Chondrocyte (in vitro differentiated cells): Measurements from ENCODE around the gene PDZD8. TPM values are rescaled to one million over a fixed set of nuclear protein-coding genes. Genes with fewer than 3 reads are reported as not detected.

Source experiments
- DNase-seq: peaks from one replicate; pipeline ENCODE4 v3.0.0; 2021; ENCODE audit warnings: mixed read lengths, low spot score
- H3K27ac Mint-ChIP-seq: one replicate; pipeline ENCODE4 v1.8.0; 2021; ENCODE audit warnings: mild to moderate bottlenecking, moderate library complexity, mixed read lengths; ENCODE audit not compliant: unreplicated experiment
- H3K27me3 Mint-ChIP-seq: 2 replicates; pipeline ENCODE4 v1.8.0; 2021; ENCODE audit warnings: low read depth, mixed read lengths
- H3K36me3 Mint-ChIP-seq: 2 replicates; pipeline ENCODE4 v1.8.0; 2021; ENCODE audit warnings: low read depth, mixed read lengths
- H3K4me1 Mint-ChIP-seq: 2 replicates; pipeline ENCODE4 v1.8.0; 2021; ENCODE audit warnings: low read depth, mild to moderate bottlenecking, mixed read lengths
- H3K4me3 Mint-ChIP-seq: one replicate; pipeline ENCODE4 v1.8.0; 2021; ENCODE audit warnings: mild to moderate bottlenecking, moderate library complexity, mixed read lengths; ENCODE audit not compliant: unreplicated experiment
- H3K9me3 Mint-ChIP-seq: 2 replicates; pipeline ENCODE4 v1.8.0; 2021; ENCODE audit warnings: low read depth, mixed read lengths
- total RNA-seq: library from RNA; stranded (reverse); gene quantifications from 3 replicates; pipeline ENCODE4 v1.2.1, GENCODE V29; 2021
- TF ChIP-seq, protein P1 (sequence below): fragments of 200-600 bp; sonication (generic); IDR thresholded peaks from 2 replicates; pipeline ENCODE4 v1.5.0; 2021; ENCODE audit warnings: antibody characterized with exemption, mild to moderate bottlenecking, moderate library complexity

Gene PDZD8
- total RNA-seq, 1 donor from 2014 or later, result 36.3 TPM

DNA sequence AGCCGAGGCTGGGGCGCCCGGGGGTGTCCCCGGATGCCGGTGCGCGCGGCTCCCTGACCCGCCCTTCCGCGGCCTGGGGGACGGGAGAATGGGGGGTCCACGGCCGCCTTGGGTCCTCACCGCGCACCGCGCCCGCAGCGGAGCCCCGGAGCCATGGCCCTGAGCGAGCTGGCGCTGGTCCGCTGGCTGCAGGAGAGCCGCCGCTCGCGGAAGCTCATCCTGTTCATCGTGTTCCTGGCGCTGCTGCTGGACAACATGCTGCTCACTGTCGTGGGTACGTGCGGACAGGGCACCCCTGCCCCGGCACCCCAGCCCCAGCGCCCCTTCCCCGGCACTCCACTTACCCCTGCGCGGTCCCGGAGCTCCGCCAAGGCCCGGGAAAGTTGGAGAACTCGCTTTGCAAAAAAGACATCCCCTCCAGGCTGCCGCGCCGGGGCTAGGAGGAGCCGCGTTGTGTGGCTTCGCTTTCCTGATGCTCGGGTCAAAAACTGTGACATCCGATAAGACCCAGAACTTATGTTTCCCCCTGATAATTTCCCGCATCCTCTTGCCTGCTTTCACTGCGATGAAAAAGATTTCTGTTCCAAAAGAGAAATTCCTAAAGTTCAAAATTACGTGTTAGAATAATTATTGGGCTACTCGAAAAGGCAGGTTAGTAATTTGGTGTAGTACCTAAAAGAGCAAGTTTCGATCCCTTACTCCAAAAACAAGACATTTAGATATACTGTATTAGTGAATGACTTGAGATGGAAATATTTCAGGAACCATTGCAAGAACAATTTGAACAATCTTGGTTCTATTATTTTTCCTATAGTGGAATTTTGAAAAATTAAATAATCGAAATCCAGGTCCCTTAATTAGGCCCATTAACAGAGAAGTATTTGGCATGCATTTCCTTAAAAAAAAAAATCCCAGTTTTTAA, 133.4 kb downstream of the PDZD8 start:
- TF ChIP-seq, protein P1, sequence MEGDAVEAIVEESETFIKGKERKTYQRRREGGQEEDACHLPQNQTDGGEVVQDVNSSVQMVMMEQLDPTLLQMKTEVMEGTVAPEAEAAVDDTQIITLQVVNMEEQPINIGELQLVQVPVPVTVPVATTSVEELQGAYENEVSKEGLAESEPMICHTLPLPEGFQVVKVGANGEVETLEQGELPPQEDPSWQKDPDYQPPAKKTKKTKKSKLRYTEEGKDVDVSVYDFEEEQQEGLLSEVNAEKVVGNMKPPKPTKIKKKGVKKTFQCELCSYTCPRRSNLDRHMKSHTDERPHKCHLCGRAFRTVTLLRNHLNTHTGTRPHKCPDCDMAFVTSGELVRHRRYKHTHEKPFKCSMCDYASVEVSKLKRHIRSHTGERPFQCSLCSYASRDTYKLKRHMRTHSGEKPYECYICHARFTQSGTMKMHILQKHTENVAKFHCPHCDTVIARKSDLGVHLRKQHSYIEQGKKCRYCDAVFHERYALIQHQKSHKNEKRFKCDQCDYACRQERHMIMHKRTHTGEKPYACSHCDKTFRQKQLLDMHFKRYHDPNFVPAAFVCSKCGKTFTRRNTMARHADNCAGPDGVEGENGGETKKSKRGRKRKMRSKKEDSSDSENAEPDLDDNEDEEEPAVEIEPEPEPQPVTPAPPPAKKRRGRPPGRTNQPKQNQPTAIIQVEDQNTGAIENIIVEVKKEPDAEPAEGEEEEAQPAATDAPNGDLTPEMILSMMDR, result no peak
- Mint-ChIP-seq H3K27me3 (peaks cover 67% of the 10 kb centered on the region), H3K27ac (no peak overlapping the region), H3K9me3 (no peaks in the 10 kb centered on the region), H3K4me1 (peaks cover 4% of the 10 kb centered on the region), H3K36me3 (peaks cover 2% of the 10 kb centered on the region), H3K4me3 (peak overlapping the region; percentile 46)
- DNase-seq, result no peak

DNA sequence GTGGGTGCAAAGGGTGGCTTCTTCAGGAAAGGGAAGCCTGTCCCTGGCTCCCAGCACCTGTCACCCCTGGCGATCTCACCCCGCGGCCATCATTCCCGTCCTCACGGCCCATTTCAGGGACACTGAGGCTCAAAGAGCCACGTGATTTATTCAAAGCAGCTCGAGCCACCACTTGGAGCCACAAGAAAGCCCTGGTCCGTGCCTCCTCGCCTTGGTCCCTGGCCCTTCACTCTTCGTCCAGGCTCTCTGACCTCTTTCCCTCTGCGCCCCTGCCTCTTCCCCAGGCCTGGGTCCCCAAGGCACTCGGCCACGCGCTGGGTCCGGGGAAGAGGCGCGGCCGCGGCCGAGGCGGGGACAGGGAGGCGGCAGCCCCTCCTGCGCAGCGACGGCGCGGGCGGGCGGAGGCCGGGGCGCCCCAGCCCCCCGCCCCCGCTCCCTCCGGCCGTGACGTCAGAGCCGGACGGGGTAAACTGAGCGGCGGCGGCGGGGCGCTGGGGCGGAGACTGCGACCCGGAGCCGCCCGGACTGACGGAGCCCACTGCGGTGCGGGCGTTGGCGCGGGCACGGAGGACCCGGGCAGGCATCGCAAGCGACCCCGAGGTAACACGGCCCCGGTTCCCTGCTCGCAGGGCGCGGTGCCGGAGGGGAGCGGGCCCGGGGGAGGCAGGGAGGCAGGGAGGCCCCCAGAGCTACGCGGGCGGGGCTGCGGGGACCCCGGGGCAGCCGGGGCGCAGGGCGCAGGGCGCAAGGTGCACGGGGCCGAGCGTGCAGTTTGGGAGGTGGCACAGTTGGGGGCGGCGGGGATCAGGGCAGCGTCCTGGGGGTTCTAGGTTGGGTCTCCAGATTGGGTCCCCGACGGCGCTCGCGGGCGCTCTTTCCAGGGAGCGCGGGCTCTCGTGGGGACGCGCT, 134.4 kb downstream of the PDZD8 start, which contains the start of gene SLC18A2:
Gene SLC18A2 (plus strand): TSS at position 494 of the 909 bp plus-strand sequence. CDS start 580 bp downstream, outside the sequence.
- Mint-ChIP-seq H3K9me3 (no peaks in the 10 kb centered on the region), H3K27me3 (peaks cover 72% of the 10 kb centered on the region), H3K4me3 (peak within 1 kb of the TSS; percentile 46), H3K36me3 (peaks cover 2% of the 10 kb centered on the region), H3K4me1 (peaks cover 4% of the 10 kb centered on the region), H3K27ac (no peak within 1 kb of the TSS)
- no peak for DNase-seq
- TF ChIP-seq, protein P1, result no peak

DNA sequence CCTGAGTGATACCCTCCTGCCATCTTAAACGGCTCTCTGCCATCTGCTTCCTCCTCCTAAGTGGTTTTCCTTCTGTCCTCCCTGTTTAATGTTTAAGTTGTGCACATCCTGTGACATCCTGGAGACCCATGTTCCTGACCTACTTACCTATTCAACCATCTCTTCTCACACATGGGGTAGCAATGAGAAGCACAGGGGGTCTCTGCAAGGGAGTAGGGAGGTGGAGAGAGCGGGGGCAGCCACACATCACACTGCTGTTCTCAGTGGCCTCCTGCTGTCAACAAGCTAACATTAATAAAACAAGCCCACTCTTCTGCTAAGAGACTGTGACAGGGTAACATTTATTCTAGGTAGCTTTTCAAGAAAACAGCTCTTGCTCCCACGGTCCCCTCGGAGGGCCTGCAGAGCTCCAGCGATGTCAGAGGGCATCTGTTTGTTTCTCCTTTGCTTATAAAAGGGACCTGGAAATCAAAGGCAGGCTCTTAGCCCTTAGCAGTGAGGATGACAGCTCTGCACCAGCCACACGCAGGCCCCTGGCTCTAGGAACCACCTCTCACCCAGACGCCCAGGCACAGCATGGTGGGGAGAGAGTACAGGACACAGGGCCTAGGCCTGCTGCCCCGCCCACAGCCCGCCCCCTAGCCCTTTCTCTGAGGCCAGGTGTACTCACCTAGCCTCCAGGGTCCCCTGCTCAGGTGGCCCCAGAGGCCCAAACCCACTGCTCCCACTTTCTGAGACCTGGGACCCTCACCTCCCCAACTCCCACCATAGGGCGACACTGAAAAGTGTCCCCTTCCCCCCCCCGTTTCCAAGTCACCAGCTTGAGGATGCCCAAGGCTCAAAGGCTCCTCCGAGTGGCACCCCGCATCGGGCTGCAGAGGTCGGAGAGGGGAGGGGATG, 135.3 kb downstream of the PDZD8 start:
- no peak overlapping the region for H3K27ac Mint-ChIP-seq
- TF ChIP-seq, protein P1, result no peak
- H3K4me3 Mint-ChIP-seq, result no peak overlapping the region
- H3K27me3 Mint-ChIP-seq, result peaks cover 72% of the 10 kb centered on the region
- H3K4me1 Mint-ChIP-seq, result peaks cover 4% of the 10 kb centered on the region
- no peaks in the 10 kb centered on the region for H3K9me3 Mint-ChIP-seq
- DNase-seq, result no peak
- H3K36me3 Mint-ChIP-seq, result peaks cover 2% of the 10 kb centered on the region

DNA sequence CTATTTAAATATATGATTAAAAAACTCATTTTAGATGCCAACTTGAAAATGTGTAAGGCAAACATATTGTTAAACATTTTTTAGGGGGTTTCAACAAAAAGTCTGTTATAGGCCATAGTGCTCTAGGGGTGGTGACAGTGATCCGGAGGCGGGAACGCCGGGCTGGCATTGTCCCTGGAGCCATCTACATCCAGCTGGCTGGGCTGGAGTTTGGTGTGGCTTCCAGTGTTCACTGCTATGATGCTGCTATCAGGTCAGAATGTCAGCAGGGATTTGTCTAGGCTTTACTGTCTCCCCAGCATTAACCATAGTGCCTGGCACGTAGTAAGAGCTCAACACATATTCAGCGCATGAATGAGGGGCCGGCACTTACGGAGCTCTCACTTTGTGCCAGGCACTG, 136.2 kb downstream of the PDZD8 start:
- peak; percentile 51 for DNase-seq
- H3K4me1 Mint-ChIP-seq, result peaks cover 4% of the 10 kb centered on the region
- TF ChIP-seq, protein P1, result no peak
- H3K36me3 Mint-ChIP-seq, result peaks cover 2% of the 10 kb centered on the region
- no peaks in the 10 kb centered on the region for H3K9me3 Mint-ChIP-seq
- peaks cover 71% of the 10 kb centered on the region for H3K27me3 Mint-ChIP-seq
- no peak overlapping the region for H3K27ac Mint-ChIP-seq
- no peak overlapping the region for H3K4me3 Mint-ChIP-seq
